HepG2 (cell line): ENCODE measurements around the gene TOP2A. TPM values are rescaled to one million over a fixed set of nuclear protein-coding genes. Genes with fewer than 3 reads are reported as not detected.

Experiments used
- FLYWCH1 ChIP-seq: sonication (generic); formaldehyde crosslinking; IDR thresholded peaks from 2 replicates; pipeline ENCODE4 v1.8.1; 2023; ENCODE audit warnings: mild to moderate bottlenecking, missing genetic modification reagents
- FOXK2 ChIP-seq: fragments of 450-650 bp; IDR thresholded peaks from 2 replicates; pipeline ENCODE4 v1.6.1; 2016
- IKZF1 ChIP-seq: fragments of 450-650 bp; IDR thresholded peaks from 2 replicates; pipeline ENCODE4 v1.7.1; 2016
- MEIS1 ChIP-seq: sonication (generic); formaldehyde crosslinking; IDR thresholded peaks from 2 replicates; pipeline ENCODE4 v1.9.0; 2021; ENCODE audit warnings: mild to moderate bottlenecking, missing genetic modification reagents, moderate library complexity, borderline replicate concordance
- PRDM4 ChIP-seq: sonication (generic); formaldehyde crosslinking; IDR thresholded peaks from 2 replicates; pipeline ENCODE4 v1.9.0; 2021; ENCODE audit warnings: missing genetic modification reagents, borderline replicate concordance
- REXO4 ChIP-seq: sonication (generic); formaldehyde crosslinking; IDR thresholded peaks from 2 replicates; pipeline ENCODE4 v1.8.0; 2022; ENCODE audit warnings: missing genetic modification reagents, mild to moderate bottlenecking, borderline replicate concordance
- SRSF1 ChIP-seq: fragments of 200-400 bp; formaldehyde crosslinking; optimal IDR thresholded peaks from 2 replicates; pipeline ENCODE3; 2017; ENCODE audit warnings: mild to moderate bottlenecking, low read depth, low read length, moderate library complexity
- THAP8 ChIP-seq: sonication (generic); formaldehyde crosslinking; IDR thresholded peaks from 2 replicates; pipeline ENCODE4 v1.5.1; 2020; ENCODE audit warnings: missing genetic modification reagents, mild to moderate bottlenecking, borderline replicate concordance
- ZBTB21 ChIP-seq: sonication (generic); formaldehyde crosslinking; IDR thresholded peaks from 2 replicates; pipeline ENCODE4 v1.4.0; 2020; ENCODE audit warnings: missing genetic modification reagents
- ZNF256 ChIP-seq: sonication (generic); formaldehyde crosslinking; conservative IDR thresholded peaks from 2 replicates; pipeline ENCODE4 v1.4.0; 2020; ENCODE audit warnings: missing genetic modification reagents
- ZNF350 ChIP-seq: sonication (generic); formaldehyde crosslinking; IDR thresholded peaks from 2 replicates; pipeline ENCODE4 v1.4.0; 2020; ENCODE audit warnings: mild to moderate bottlenecking, low read depth, missing genetic modification reagents, borderline replicate concordance
- ZNF382 ChIP-seq: sonication (generic); formaldehyde crosslinking; IDR thresholded peaks from 2 replicates; pipeline ENCODE4 v1.5.0; 2020; ENCODE audit warnings: missing genetic modification reagents, mild to moderate bottlenecking, borderline replicate concordance
- ZNF430 ChIP-seq: sonication (generic); formaldehyde crosslinking; IDR thresholded peaks from 2 replicates; pipeline ENCODE4 v1.9.0; 2021; ENCODE audit warnings: mild to moderate bottlenecking, missing genetic modification reagents
- ZNF766 ChIP-seq: sonication (generic); formaldehyde crosslinking; IDR thresholded peaks from 2 replicates; pipeline ENCODE4 v1.5.0; 2020; ENCODE audit warnings: missing genetic modification reagents, borderline replicate concordance
- ZNF772 ChIP-seq: sonication (generic); formaldehyde crosslinking; IDR thresholded peaks from 2 replicates; pipeline ENCODE4 v1.5.0; 2020; ENCODE audit warnings: mild to moderate bottlenecking, missing genetic modification reagents
- ZNF850 ChIP-seq: sonication (generic); formaldehyde crosslinking; conservative IDR thresholded peaks from 2 replicates; pipeline ENCODE4 v1.9.0; 2021; ENCODE audit warnings: mild to moderate bottlenecking, missing genetic modification reagents
- polyA plus RNA-seq, 8 experiments: library from polyadenylated mRNA; depleted of rRNA in 3 of 8; stranded (reverse) in 7 of 8; unstranded in 1 of 8; fragments of >200 nt; fragmentation: Illumina TruSeq in 4 of 8; extraction: Trizol in 4 of 8; gene quantifications; 2 replicates each; pipeline versions ENCODE4 v1.2.1 to v1.2.3, GENCODE V29; 2011 to 2016; ENCODE audit warnings: low read depth in 4 of 8, missing spikeins in 1 of 8, mixed read lengths in 1 of 8; ENCODE audit not compliant: insufficient read depth in 1 of 8
- total RNA-seq, 5 experiments: library from RNA; depleted of rRNA; stranded (reverse); fragments of >200 nt; fragmentation: Illumina TruSeq; extraction: Trizol; gene quantifications; 2 replicates each; pipeline ENCODE4 v1.2.3, GENCODE V29; 2016; ENCODE audit warnings: low read depth in 1 of 5
- TF ChIP-seq, protein P1 (sequence below): sonication (generic); formaldehyde crosslinking; IDR thresholded peaks from 2 replicates; pipeline ENCODE4 v1.4.0; 2020; ENCODE audit warnings: missing genetic modification reagents
- TF ChIP-seq, protein P2 (sequence below): IDR thresholded peaks from 2 replicates; pipeline ENCODE4 v1.6.1; 2016; ENCODE audit warnings: control low read depth
- TF ChIP-seq, protein P3 (sequence below): sonication (generic); formaldehyde crosslinking; IDR thresholded peaks from 2 replicates; pipeline ENCODE4 v1.5.0; 2020; ENCODE audit warnings: missing genetic modification reagents, mild to moderate bottlenecking, borderline replicate concordance

Gene TOP2A
- total and polyA plus RNA-seq, 2 of the 13 experiments (the other 11 are each of a cell fraction or from before 2014, with no cell fraction given): 108 to 327 TPM

- TF ChIP-seq, protein P1, sequence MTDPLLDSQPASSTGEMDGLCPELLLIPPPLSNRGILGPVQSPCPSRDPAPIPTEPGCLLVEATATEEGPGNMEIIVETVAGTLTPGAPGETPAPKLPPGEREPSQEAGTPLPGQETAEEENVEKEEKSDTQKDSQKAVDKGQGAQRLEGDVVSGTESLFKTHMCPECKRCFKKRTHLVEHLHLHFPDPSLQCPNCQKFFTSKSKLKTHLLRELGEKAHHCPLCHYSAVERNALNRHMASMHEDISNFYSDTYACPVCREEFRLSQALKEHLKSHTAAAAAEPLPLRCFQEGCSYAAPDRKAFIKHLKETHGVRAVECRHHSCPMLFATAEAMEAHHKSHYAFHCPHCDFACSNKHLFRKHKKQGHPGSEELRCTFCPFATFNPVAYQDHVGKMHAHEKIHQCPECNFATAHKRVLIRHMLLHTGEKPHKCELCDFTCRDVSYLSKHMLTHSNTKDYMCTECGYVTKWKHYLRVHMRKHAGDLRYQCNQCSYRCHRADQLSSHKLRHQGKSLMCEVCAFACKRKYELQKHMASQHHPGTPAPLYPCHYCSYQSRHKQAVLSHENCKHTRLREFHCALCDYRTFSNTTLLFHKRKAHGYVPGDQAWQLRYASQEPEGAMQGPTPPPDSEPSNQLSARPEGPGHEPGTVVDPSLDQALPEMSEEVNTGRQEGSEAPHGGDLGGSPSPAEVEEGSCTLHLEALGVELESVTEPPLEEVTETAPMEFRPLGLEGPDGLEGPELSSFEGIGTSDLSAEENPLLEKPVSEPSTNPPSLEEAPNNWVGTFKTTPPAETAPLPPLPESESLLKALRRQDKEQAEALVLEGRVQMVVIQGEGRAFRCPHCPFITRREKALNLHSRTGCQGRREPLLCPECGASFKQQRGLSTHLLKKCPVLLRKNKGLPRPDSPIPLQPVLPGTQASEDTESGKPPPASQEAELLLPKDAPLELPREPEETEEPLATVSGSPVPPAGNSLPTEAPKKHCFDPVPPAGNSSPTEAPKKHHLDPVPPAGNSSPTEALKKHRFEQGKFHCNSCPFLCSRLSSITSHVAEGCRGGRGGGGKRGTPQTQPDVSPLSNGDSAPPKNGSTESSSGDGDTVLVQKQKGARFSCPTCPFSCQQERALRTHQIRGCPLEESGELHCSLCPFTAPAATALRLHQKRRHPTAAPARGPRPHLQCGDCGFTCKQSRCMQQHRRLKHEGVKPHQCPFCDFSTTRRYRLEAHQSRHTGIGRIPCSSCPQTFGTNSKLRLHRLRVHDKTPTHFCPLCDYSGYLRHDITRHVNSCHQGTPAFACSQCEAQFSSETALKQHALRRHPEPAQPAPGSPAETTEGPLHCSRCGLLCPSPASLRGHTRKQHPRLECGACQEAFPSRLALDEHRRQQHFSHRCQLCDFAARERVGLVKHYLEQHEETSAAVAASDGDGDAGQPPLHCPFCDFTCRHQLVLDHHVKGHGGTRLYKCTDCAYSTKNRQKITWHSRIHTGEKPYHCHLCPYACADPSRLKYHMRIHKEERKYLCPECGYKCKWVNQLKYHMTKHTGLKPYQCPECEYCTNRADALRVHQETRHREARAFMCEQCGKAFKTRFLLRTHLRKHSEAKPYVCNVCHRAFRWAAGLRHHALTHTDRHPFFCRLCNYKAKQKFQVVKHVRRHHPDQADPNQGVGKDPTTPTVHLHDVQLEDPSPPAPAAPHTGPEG: no peak
- TF ChIP-seq ZBTB21: peak; percentile 5; the same call in 1 of the 2 replicates
- TF ChIP-seq THAP8 (CRISPR knock-in tag): no peak
- no peak for TF ChIP-seq MEIS1 (CRISPR knock-in tag)
- no peak for TF ChIP-seq FLYWCH1 (CRISPR knock-in tag)
- TF ChIP-seq IKZF1: no peak
- TF ChIP-seq ZNF430 (CRISPR knock-in tag): 0 out of 2 replicates have a peak, but pooled peaks have one; percentile 35
- TF ChIP-seq, protein P2, sequence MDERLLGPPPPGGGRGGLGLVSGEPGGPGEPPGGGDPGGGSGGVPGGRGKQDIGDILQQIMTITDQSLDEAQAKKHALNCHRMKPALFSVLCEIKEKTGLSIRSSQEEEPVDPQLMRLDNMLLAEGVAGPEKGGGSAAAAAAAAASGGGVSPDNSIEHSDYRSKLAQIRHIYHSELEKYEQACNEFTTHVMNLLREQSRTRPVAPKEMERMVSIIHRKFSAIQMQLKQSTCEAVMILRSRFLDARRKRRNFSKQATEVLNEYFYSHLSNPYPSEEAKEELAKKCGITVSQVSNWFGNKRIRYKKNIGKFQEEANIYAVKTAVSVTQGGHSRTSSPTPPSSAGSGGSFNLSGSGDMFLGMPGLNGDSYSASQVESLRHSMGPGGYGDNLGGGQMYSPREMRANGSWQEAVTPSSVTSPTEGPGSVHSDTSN (CRISPR knock-in tag): no peak
- TF ChIP-seq ZNF256 (CRISPR knock-in tag): no peak
- TF ChIP-seq ZNF766 (CRISPR knock-in tag): 0 out of 2 replicates have a peak, but pooled peaks have one; percentile 16
- TF ChIP-seq ZNF350 (CRISPR knock-in tag): no peak
- TF ChIP-seq, protein P3, sequence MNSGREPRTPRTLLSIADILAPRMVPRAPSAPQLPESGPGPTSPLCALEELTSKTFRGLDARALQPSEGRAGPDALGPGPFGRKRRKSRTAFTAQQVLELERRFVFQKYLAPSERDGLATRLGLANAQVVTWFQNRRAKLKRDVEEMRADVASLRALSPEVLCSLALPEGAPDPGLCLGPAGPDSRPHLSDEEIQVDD (CRISPR knock-in tag): no peak; the same call in 1 of the 2 replicates
- peak; percentile 52 for TF ChIP-seq FOXK2
- 0 out of 2 replicates have a peak, but pooled peaks have one; percentile 12 for TF ChIP-seq ZNF850
- no peak for TF ChIP-seq REXO4
- no peak for TF ChIP-seq ZNF772 (CRISPR knock-in tag)
- TF ChIP-seq SRSF1: no peak
- TF ChIP-seq PRDM4 (CRISPR knock-in tag): no peak
- no peak for TF ChIP-seq ZNF382
These were observed 71.5 kb downstream of the TOP2A start (continued) for GRCh38 chr17:40345994-40346764.
